Thyroid gland (tissue), 4 donors: ENCODE measurements around the gene LRP8. TPM values are rescaled to one million over a fixed set of nuclear protein-coding genes. Genes with fewer than 3 reads are reported as not detected.

ENCODE experiments used
- DNase-seq, 2 donors: peaks; one replicate each; pipeline ENCODE4 v3.0.0-alpha.2; 2019
- H3K27ac ChIP-seq, 3 donors: fragments of 200-600 bp; sonication (generic); 1 replicate in 2 of 3; 2 replicates in 1 of 3; pipeline ENCODE4 v1.5.1; 2016 to 2019; ENCODE audit warnings: mild to moderate bottlenecking in 1 of 3, moderate library complexity in 1 of 3
- H3K27me3 ChIP-seq: fragments of 200-600 bp; sonication (generic); one replicate; pipeline ENCODE4 v1.5.1; 2019
- H3K36me3 ChIP-seq, 2 donors: fragments of 200-600 bp; sonication (generic); one replicate each; pipeline ENCODE4 v1.5.1; 2016 to 2019
- H3K4me1 ChIP-seq, 2 donors: fragments of 200-600 bp; sonication (generic); one replicate each; pipeline ENCODE4 v1.5.1; 2017 to 2019
- H3K4me3 ChIP-seq, 3 donors: fragments of 200-600 bp; sonication (generic); replicated peaks in 1 of 3; 1 replicate in 2 of 3; 2 replicates in 1 of 3; pipeline ENCODE4 v1.5.1; 2016; ENCODE audit warnings: mild to moderate bottlenecking in 1 of 3
- H3K9me3 ChIP-seq: fragments of 200-600 bp; sonication (generic); one replicate; pipeline ENCODE4 v1.5.1; 2017
- CTCF ChIP-seq, 6 experiments: fragments of 200-600 bp in 3 of 6; fragments of 450-650 bp in 3 of 6; sonication (generic) in 3 of 6; IDR thresholded peaks; one replicate each; pipeline ENCODE4 v1.5.1; 2016 to 2019; ENCODE audit warnings: antibody characterized with exemption in 6 of 6, mild to moderate bottlenecking in 2 of 6, inconsistent platforms in 1 of 6, moderate library complexity in 1 of 6
- POLR2A ChIP-seq, 2 donors: fragments of 450-650 bp; IDR thresholded peaks; one replicate each; pipeline ENCODE4 v1.6.1; 2017; ENCODE audit warnings: antibody characterized with exemption in 2 of 2, mild to moderate bottlenecking in 2 of 2, moderate library complexity in 1 of 2
- WGBS, 2 donors: methylation state at CpG; one replicate each; pipeline ENCODE4 v1.1.5; 2017; 5-methylcytosine and 5-hydroxymethylcytosine counted together
- intact Hi-C: fragments of 100-400 bp; cut with DNase I; formaldehyde crosslinking; loops from one replicate; pipeline ENCODE4 v1.15.1; 2023
- total RNA-seq, 4 donors: library from RNA; depleted of rRNA; stranded (reverse); fragments of >200 nt; gene quantifications; one replicate each; pipeline ENCODE4 v1.2.3, GENCODE V29; 2016

The LRP8 gene
- total RNA-seq, 4 donors from 2014 or later: 92.8 to 200 (median 143) TPM

GRCh38 chr1:53267761-53268160, 60.1 kb downstream of the LRP8 start:
- intact Hi-C loops: no loop called here
- TF ChIP-seq CTCF (IDR thresholded peaks at IDR 0.05) (no peak), POLR2A (IDR thresholded peaks at IDR 0.05) (no peak)
- DNase-seq: no peak

GRCh38 chr1:53266038-53266437, 61.8 kb downstream of the LRP8 start:
- Histone ChIP-seq H3K4me1 (no peaks in the 10 kb centered on the region), H3K9me3 (no peaks in the 10 kb centered on the region), H3K27ac (no peak overlapping the region), H3K27me3 (no peaks in the 10 kb centered on the region), H3K4me3 (no peak overlapping the region), H3K36me3 (peaks cover 41 to 45% of the 10 kb centered on the region in 2 donors)
- TF ChIP-seq POLR2A (IDR thresholded peaks at IDR 0.05) (no peak), CTCF (IDR thresholded peaks at IDR 0.05) (peak in 1 of 6 experiments; percentile 28)
- no peak for DNase-seq
- intact Hi-C loops: no loop called here

More at GRCh38 chr1:53267761-53268160, 60.1 kb downstream of the LRP8 start:
- Histone ChIP-seq H3K4me3 (no peak overlapping the region), H3K27ac (no peak overlapping the region), H3K4me1 (no peaks in the 10 kb centered on the region), H3K9me3 (no peaks in the 10 kb centered on the region), H3K27me3 (no peaks in the 10 kb centered on the region), H3K36me3 (peaks cover 27 to 28% of the 10 kb centered on the region in 2 donors)

GRCh38 chr1:53265581-53265980, 62.3 kb downstream of the LRP8 start:
- H3K27ac ChIP-seq: no peak overlapping the region
- 92 to 93% methylated on average over 4 of the region's 4 CpGs for WGBS, 2 donors
- no peaks in the 10 kb centered on the region for H3K4me1 ChIP-seq
- no peak overlapping the region for H3K4me3 ChIP-seq
- H3K9me3 ChIP-seq: no peaks in the 10 kb centered on the region
- DNase-seq: no peak
- H3K27me3 ChIP-seq: no peaks in the 10 kb centered on the region
- intact Hi-C loops: no loop called here
- peaks cover 43 to 48% of the 10 kb centered on the region in 2 donors for H3K36me3 ChIP-seq
- TF ChIP-seq POLR2A (IDR thresholded peaks at IDR 0.05) (no peak), CTCF (IDR thresholded peaks at IDR 0.05) (no peak)

- H3K36me3 ChIP-seq: peaks cover 55 to 56% of the 10 kb centered on the region in 2 donors
- no peak for TF ChIP-seq CTCF (IDR thresholded peaks at IDR 0.05)
- no peak for TF ChIP-seq POLR2A (IDR thresholded peaks at IDR 0.05)
- WGBS, 2 donors: 95 to 98% methylated on average over 8 to 11 of the region's 11 CpGs
- H3K27ac ChIP-seq: no peak overlapping the region
- DNase-seq: no peak
- intact Hi-C loops: no loop called here
- no peak overlapping the region for H3K4me3 ChIP-seq
- no peaks in the 10 kb centered on the region for H3K4me1 ChIP-seq
- H3K27me3 ChIP-seq: no peaks in the 10 kb centered on the region
- H3K9me3 ChIP-seq: no peaks in the 10 kb centered on the region
Measured at GRCh38 chr1:53264048-53264447, 63.8 kb downstream of the LRP8 start.

GRCh38 chr1:53262000-53262399, 65.9 kb downstream of the LRP8 start:
- Histone ChIP-seq H3K27ac (no peak overlapping the region), H3K4me1 (no peaks in the 10 kb centered on the region), H3K36me3 (peaks cover 60 to 72% of the 10 kb centered on the region in 2 donors), H3K27me3 (no peaks in the 10 kb centered on the region), H3K4me3 (no peak overlapping the region), H3K9me3 (no peaks in the 10 kb centered on the region)
- no peak for DNase-seq
- TF ChIP-seq CTCF (IDR thresholded peaks at IDR 0.05) (no peak), POLR2A (IDR thresholded peaks at IDR 0.05) (no peak)
- intact Hi-C loops: no loop called here
- 96 to 100% methylated on average over 3 of the region's 3 CpGs for WGBS, 2 donors
